Gastroesophageal sphincter (tissue), 4 donors: ENCODE results near the gene CD2. TPM values are rescaled to one million over a fixed set of nuclear protein-coding genes. Genes with fewer than 3 reads are reported as not detected.

Experiments
- ATAC-seq: fragments of 150-250 bp; one replicate; pipeline ENCODE4 v1.9.1; 2016; ENCODE audit warnings: mild to moderate bottlenecking, moderate library complexity
- H3K27ac ChIP-seq, 4 donors: fragments of 200-600 bp; sonication (generic) in 3 of 4; 1 replicate in 3 of 4; 2 replicates in 1 of 4; pipeline ENCODE4 v1.5.1; 2016 to 2019
- H3K27me3 ChIP-seq: fragments of 200-600 bp; sonication (generic); one replicate; pipeline ENCODE4 v1.5.1; 2019
- H3K36me3 ChIP-seq, 2 donors: fragments of 200-600 bp; sonication (generic); one replicate each; pipeline ENCODE4 v1.5.1; 2019; ENCODE audit warnings: control low read depth in 1 of 2
- H3K4me1 ChIP-seq, 3 donors: fragments of 200-600 bp; sonication (generic); 1 replicate in 2 of 3; 2 replicates in 1 of 3; pipeline ENCODE4 v1.5.1; 2016 to 2019; ENCODE audit warnings: control low read depth in 2 of 3
- H3K4me3 ChIP-seq, 2 donors: fragments of 200-600 bp; sonication (generic); one replicate each; pipeline ENCODE4 v1.5.1; 2019; ENCODE audit warnings: mild to moderate bottlenecking in 1 of 2, moderate library complexity in 1 of 2
- H3K9me3 ChIP-seq, 3 donors: fragments of 200-600 bp; sonication (generic); one replicate each; pipeline ENCODE4 v1.5.1; 2017 to 2019; ENCODE audit warnings: control low read depth in 2 of 3
- CTCF ChIP-seq, 4 experiments: fragments of 200-600 bp in 2 of 4; fragments of 450-650 bp in 2 of 4; sonication (generic) in 1 of 4; IDR thresholded peaks; one replicate each; pipeline ENCODE4 v1.5.1; 2017 to 2019; ENCODE audit warnings: antibody characterized with exemption in 4 of 4, mild to moderate bottlenecking in 2 of 4, moderate library complexity in 2 of 4
- EP300 ChIP-seq: sonication (generic); formaldehyde crosslinking; IDR thresholded peaks from one replicate; pipeline ENCODE4 v1.6.1; 2017; ENCODE audit warnings: antibody characterized with exemption, mild to moderate bottlenecking
- POLR2A ChIP-seq, 2 donors: fragments of 450-650 bp; IDR thresholded peaks; one replicate each; pipeline ENCODE4 v1.6.1; 2017; ENCODE audit warnings: antibody characterized with exemption in 2 of 2, mild to moderate bottlenecking in 2 of 2, moderate library complexity in 1 of 2
- POLR2AphosphoS5 ChIP-seq: sonication (generic); formaldehyde crosslinking; IDR thresholded peaks from one replicate; pipeline ENCODE4 v1.6.1; 2017; ENCODE audit warnings: antibody characterized with exemption
- WGBS, 2 donors: methylation state at CpG; one replicate each; pipeline ENCODE4 v1.1.5; 2018; ENCODE audit warnings: low coverage in 1 of 2; 5-methylcytosine and 5-hydroxymethylcytosine counted together
- total RNA-seq, 4 donors: library from RNA; depleted of rRNA; stranded (reverse); fragments of >200 nt; gene quantifications; one replicate each; pipeline ENCODE4 v1.1.0, GENCODE V29; 2016

CD2 gene
- total RNA-seq, 4 donors from 2014 or later, result 1.1 to 1.8 (median 1.2) TPM; not detected in 1

- Histone ChIP-seq H3K36me3 (no peaks in the 10 kb centered on the region), H3K9me3 (peaks cover 0 to 5% (median 0%) of the 10 kb centered on the region in 3 donors), H3K27me3 (no peaks in the 10 kb centered on the region), H3K4me1 (no peaks in the 10 kb centered on the region), H3K4me3 (no peak overlapping the region), H3K27ac (no peak overlapping the region)
- no peak for ATAC-seq
- TF ChIP-seq CTCF (IDR thresholded peaks at IDR 0.05) (no peak), POLR2A (IDR thresholded peaks at IDR 0.05) (no peak), POLR2AphosphoS5 (no peak), EP300 (no peak)
- WGBS, 2 donors, result 90 to 100% methylated on average over 2 of the region's 6 CpGs
Measured at GRCh38 chr1:116769104-116769452, 14.8 kb downstream of the CD2 start.

- ATAC-seq, result no peak
Measured at GRCh38 chr1:116769561-116769977, 15.3 kb downstream of the CD2 start.

GRCh38 chr1:116769994-116770393 is 15.8 kb downstream of the CD2 start:
- Histone ChIP-seq H3K9me3 (peaks cover 0 to 10% (median 0%) of the 10 kb centered on the region in 3 donors), H3K27me3 (no peaks in the 10 kb centered on the region), H3K36me3 (no peaks in the 10 kb centered on the region), H3K27ac (no peak overlapping the region), H3K4me1 (no peaks in the 10 kb centered on the region), H3K4me3 (no peak overlapping the region)
- no peak for ATAC-seq
- TF ChIP-seq POLR2A (IDR thresholded peaks at IDR 0.05) (no peak), EP300 (no peak), CTCF (IDR thresholded peaks at IDR 0.05) (no peak), POLR2AphosphoS5 (no peak)
- 94% methylated on average over 5 of the region's 9 CpGs; no CpG with 5 or more reads in 1 of the 2 donors for WGBS, 2 donors

More at GRCh38 chr1:116769561-116769977, 15.3 kb downstream of the CD2 start:
- H3K27me3 ChIP-seq, result no peaks in the 10 kb centered on the region
- no peaks in the 10 kb centered on the region for H3K4me1 ChIP-seq
- 73 to 100% methylated on average over 1 of the region's 1 CpG for WGBS, 2 donors
- peaks cover 0 to 9% (median 0%) of the 10 kb centered on the region in 3 donors for H3K9me3 ChIP-seq
- no peak overlapping the region for H3K4me3 ChIP-seq
- TF ChIP-seq POLR2AphosphoS5, result no peak
- no peak for TF ChIP-seq CTCF (IDR thresholded peaks at IDR 0.05)
- no peak for TF ChIP-seq POLR2A (IDR thresholded peaks at IDR 0.05)
- no peak for TF ChIP-seq EP300
- no peak overlapping the region for H3K27ac ChIP-seq
- no peaks in the 10 kb centered on the region for H3K36me3 ChIP-seq

- Histone ChIP-seq H3K4me1 (no peaks in the 10 kb centered on the region), H3K36me3 (no peaks in the 10 kb centered on the region), H3K27me3 (no peaks in the 10 kb centered on the region), H3K4me3 (no peak overlapping the region), H3K27ac (no peak overlapping the region), H3K9me3 (peaks cover 0 to 10% (median 0%) of the 10 kb centered on the region in 3 donors)
- ATAC-seq, result no peak
- 75 to 78% methylated on average over 4 of the region's 5 CpGs for WGBS, 2 donors
- no peak for TF ChIP-seq POLR2A (IDR thresholded peaks at IDR 0.05)
- TF ChIP-seq POLR2AphosphoS5, result no peak
Measured at GRCh38 chr1:116770625-116771024, 16.4 kb downstream of the CD2 start.

- no peak overlapping the region for H3K27ac ChIP-seq
- H3K4me1 ChIP-seq, result no peaks in the 10 kb centered on the region
- H3K36me3 ChIP-seq, result no peaks in the 10 kb centered on the region
- no peaks in the 10 kb centered on the region for H3K27me3 ChIP-seq
- TF ChIP-seq POLR2A (IDR thresholded peaks at IDR 0.05) (no peak), EP300 (no peak), POLR2AphosphoS5 (no peak), CTCF (IDR thresholded peaks at IDR 0.05) (no peak)
- H3K9me3 ChIP-seq, result peaks cover 0 to 10% (median 0%) of the 10 kb centered on the region in 3 donors
- no peak overlapping the region for H3K4me3 ChIP-seq
- 68 to 80% methylated on average over 2 of the region's 2 CpGs for WGBS, 2 donors
- ATAC-seq, result no peak
Measured at GRCh38 chr1:116771997-116772647, 17.9 kb downstream of the CD2 start.
